ENCODE data around the gene ZFP2.
"Not testable (repeated sequence)": the region's sequence is repeated elsewhere in the genome, so short reads cannot be mapped to it uniquely, and the experiment has no call there.

ZFP2 gene

GRCh38 chr5:178895615-178896571 is at the start of gene ZFP2:
Gene ZFP2, plus strand, starts transcription at chr5:178895913. Its CDS starts 35,401 bp downstream, at chr5:178931314.
- DNase-seq: peak; percentile 54

DNA sequence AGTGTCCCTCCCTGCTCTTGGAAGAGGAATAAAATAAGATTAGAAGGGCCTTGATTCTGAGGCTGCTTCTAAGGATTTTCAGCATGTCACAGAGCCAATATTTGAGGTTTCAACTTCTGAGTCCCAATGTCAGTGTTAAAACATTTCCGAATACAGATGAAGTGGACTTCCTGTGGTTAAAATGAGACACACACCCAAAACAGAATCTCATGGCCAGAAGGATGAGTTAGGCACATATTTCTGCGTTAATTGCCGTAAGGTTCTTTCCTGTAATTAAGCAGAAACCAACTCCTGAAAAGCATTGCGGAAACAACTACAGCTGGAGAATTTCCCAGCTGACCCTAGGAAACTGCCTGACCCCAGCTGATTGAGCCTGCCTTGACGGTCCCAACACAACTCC is 46.4 kb upstream of the ZFP2 start:
- no peak for DNase-seq

- no peak for DNase-seq
Measured at GRCh38 chr5:178851951-178852350, 43.8 kb upstream of the ZFP2 start.

DNA sequence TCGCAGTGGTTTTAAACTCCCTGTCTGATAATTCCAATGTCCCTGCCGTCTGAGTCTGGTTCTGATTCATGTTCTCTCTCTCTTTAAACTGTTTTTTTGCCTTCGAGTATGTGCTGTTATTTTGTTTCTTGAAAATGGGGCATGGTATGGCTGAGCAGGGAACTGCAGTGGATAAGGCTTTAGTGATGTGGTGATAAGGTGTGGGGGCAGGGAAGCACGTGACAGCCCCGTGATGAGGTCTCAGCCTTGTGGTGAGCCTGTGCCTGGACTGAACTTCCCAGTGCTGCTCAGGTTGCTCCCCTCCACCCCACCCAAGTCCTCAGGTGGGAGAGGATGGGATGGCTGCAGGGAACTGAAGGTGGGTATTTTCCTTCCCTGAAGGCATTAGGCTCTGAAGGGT is 41.4 kb upstream of the ZFP2 start:
- no peak for DNase-seq

GRCh38 chr5:178859625-178860521 is 35.8 kb upstream of the ZFP2 start, which contains the start of gene ZNF354B:
Gene ZNF354B, plus strand, starts transcription at chr5:178859953. Its CDS starts 1,095 bp downstream, at chr5:178861048.
- DNase-seq: peak; percentile 88

DNA sequence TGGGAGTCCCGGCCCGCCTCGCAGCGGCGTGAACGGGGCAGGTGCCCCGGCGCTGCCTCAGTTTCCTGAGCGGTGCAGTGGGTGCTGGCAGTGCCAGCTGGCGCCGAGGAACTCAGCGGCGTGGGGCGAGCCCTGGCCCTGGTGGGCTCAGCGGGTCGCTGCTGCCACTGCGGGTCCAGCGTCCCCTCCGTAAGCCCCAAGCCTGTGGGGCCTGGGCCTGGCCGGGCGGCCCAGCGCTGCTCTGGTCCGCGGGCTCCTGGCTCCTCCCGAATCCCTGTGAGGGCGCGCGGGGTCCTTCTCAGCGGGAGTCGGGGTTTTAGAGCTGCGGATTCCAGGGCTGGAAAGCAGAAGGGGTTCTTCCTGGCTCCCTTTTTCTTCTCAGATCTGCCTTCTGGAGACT is 35.1 kb upstream of the ZFP2 start:
- not testable (repeated sequence) for DNase-seq

DNA sequence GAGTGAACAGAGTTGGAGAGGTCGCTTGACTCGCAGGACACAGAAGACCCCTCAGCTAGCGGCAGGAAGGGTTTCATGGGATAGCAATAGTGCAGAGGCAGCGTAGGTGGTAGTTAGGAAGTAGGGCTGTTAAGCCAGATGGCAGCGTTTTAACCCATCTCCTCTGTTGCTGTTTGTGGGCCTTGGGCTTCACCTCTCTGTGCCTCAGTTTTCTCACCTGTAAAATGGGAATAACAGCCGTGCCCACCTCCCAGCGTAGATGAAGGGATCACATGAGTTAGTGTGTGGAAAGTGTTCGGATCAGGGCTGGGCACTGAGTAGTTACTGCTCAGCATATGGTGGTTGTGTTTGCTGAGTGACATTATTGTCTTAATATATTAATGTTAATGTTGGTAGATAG is 34.1 kb upstream of the ZFP2 start:
- no peak for DNase-seq

GRCh38 chr5:178866946-178867345 is 28.8 kb upstream of the ZFP2 start:
- DNase-seq: no peak

GRCh38 chr5:178869577-178869976 is 26.1 kb upstream of the ZFP2 start:
- no peak for DNase-seq

DNA sequence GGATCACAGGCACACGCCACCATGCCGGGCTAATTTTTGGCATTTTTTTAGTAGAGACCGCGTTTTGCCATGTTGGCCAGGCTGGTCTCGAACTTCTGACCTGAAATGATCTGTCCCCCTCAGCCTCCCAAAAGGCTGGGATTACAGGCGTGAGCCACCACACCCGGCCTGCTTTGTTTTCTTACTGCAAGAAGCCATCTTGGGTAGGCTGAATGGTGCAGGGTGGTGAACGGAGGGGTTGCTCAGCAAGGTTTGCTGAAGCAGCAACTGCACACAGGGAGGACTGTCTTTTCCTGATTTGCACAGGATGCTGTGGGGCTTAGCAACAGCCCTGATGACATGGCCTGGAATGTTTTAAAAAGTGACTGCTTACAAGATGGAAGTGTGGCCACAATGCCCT is 25.3 kb upstream of the ZFP2 start:
- no peak for DNase-seq

DNA sequence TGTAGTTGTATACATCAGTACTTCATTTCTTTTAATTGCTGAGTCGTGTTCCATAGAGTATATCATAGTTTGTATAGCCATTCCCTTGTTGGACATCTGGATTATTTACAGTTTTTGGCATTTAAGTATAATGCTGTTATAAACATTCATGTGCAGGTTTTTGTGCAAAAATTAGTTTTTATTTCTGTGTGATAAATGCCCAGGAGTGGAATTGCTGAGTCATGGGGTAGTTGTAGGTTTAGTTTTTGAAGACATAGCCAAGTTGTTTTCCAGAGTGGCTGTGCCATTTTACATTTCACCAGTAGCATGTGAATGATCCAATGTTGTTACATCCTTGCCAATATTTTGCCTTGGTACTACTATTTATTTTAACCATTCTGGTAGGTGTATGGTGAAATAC is 23.4 kb upstream of the ZFP2 start:
- DNase-seq: no peak

DNA sequence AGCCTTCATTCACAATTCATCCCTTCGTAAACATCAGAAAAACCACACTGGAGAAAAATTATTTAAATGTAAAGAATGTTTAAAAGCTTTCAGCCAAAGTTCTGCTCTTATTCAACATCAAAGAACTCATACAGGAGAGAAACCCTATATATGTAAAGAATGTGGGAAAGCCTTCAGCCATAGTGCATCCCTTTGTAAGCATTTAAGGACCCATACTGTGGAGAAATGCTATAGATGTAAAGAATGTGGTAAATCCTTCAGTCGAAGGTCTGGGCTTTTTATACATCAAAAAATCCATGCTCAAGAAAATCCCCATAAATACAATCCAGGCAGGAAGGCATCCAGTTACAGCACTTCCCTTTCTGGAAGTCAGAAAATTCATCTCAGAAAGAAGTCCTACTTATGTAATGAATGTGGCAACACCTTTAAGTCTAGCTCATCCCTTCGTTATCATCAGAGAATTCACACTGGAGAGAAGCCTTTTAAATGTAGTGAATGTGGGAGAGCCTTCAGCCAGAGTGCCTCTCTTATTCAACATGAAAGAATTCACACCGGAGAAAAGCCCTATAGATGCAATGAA is 12.5 kb upstream of the ZFP2 start:
- DNase-seq: not testable (repeated sequence)

GRCh38 chr5:178883815-178884430 is 11.8 kb upstream of the ZFP2 start:
- no peak for DNase-seq

DNA sequence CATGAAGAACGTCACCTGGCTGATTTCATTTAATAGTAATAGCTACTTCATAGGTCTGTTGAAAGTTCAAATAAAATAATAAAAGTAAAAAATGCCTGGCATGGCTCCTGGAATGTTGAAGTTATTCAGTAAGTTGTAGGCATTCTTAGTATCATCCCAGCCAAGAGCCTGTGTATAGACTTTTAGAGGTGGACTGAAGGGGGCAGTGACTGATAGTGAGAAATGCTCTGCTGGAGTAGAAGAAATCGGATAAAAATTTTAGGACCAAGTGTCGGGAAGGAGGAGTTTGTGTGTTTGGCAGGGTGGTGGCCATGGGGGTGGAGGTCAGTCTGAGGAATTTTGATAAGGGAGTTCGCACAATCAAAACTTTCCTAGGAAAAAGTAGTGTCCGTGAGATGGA is 3.6 kb downstream of the ZFP2 start:
- DNase-seq: no peak

DNA sequence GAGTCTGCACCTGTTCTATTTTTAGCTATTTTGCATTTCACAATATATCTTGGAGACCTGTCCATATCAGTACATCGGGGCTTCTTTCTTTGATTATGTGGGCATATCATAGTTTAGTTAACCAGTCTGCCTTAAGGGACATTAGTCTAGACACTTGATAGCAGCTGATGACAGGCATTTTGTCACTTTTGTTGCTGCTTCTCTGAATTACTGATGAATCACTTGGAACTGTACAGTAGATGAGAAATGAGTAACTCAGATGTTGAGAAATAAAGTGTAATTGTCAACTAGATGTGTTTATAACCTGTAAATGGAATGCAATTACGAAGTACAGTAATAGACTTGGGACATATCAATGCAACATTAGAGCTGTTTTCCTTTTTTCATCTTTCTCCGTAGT is 7.1 kb downstream of the ZFP2 start:
- DNase-seq: no peak

DNA sequence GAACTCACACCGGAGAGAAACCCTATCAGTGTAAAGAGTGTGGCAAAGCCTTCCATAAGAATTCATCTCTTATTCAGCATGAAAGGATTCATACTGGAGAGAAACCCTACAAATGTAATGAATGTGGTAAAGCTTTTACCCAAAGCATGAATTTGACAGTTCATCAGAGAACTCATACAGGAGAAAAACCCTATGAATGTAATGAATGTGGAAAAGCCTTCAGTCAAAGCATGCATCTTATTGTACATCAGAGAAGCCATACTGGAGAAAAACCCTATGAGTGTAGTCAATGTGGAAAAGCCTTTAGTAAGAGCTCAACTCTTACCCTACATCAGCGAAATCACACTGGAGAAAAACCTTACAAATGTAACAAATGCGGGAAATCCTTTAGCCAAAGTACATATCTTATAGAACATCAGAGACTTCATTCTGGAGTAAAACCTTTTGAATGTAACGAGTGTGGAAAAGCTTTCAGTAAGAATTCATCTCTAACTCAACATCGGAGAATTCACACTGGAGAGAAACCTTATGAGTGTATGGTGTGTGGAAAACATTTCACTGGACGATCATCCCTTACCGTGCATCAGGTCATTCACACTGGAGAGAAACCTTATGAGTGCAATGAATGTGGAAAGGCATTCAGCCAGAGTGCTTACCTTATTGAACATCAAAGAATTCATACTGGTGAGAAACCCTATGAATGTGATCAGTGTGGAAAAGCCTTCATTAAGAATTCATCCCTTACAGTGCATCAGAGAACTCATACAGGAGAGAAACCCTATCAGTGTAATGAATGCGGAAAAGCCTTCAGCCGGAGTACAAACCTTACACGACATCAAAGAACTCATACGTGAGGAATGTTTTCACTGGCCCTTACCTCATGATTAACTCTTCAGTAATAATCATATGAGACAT is 36.4 kb downstream of the ZFP2 start:
- no peak for DNase-seq

- DNase-seq: no peak
Measured at GRCh38 chr5:178940569-178941360, 45.1 kb downstream of the ZFP2 start, which contains the start of gene ZNF454. Gene ZNF454, plus strand, starts transcription at chr5:178941198. Its CDS starts 1,594 bp downstream, at chr5:178942792.

GRCh38 chr5:178941361-178941760 is 45.6 kb downstream of the ZFP2 start:
- DNase-seq: no peak

DNA sequence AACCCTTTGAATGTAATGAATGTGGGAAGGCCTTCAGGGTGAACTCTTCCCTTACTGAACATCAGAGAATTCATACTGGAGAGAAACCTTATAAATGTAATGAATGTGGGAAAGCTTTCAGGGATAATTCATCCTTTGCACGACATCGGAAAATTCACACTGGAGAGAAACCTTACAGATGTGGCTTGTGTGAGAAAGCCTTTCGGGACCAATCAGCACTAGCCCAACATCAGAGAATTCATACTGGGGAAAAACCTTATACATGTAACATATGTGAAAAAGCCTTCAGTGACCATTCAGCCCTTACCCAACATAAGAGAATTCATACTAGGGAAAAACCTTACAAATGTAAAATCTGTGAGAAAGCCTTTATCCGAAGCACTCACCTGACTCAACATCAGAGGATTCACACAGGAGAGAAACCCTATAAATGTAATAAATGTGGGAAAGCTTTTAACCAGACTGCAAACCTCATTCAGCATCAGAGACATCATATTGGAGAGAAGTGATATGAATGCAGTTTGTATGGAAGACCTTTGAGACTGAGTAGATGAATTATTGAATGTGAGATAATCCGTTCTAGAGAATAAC is 69.8 kb downstream of the ZFP2 start:
- no peak for DNase-seq

DNA sequence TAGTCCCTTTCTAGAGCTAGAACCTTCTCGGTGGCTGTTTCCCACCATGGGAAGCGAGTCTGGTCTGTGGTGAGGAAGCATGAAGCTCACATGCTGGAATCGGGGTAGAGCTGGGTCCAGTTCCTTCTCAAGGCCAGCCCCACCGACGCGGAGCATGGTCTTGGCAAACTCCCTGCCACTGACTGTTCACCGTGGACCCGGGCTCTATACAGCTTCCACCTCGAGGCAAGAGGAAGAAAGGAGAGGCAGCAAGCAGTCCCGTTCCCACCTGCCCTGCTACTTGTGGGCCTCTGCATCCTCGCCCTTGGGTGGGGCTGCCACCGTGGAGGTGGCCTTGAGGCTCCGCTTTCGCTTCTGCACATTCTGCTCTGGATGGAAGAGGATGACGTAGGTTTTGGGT is 85.7 kb downstream of the ZFP2 start:
- no peak for DNase-seq
